ENCODE data around the gene SELENON.

SELENON gene

DNA sequence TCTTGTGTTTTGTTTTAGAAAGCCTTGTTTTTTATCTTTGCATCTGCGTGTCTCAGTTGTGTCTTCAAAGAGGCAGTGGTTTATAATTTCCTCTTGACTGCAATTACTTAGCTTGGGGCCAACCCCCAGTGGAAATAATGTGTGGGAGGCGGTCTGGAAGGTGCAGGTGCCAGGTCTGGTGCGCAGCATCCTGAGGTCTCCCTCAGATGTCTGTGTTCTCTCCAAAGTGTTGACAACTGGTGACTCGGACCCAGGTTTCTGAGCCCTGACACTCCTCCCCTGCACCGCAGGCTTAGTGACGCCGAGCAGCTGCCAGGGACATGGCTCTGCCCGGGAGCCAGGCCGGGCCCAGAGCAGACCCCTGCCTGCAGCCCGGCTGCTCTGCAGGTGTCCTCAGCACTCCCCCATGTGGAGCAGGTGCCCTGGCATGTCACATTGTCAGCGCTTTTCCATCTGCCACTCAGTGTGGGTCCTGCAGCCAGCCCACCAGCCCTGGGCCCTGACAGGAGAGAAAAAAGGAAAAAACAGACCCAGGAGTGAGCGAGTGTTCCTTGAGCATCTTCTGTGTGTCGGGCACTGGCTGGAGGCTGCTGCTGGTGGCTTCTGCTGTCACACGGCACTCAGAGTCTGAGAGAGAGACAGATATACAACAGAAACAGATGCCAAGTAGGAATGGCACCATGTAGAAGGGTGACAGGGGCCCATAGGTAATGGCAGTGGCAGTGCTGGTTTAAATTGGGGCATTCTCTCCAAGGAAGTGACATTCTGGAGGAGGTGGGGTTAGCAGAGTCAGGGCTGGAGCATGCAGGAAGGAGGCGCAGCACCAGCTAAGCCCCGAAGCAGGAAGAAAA is 24.8 kb upstream of the SELENON start:
- Mint-ChIP-seq H3K4me1 (peaks cover 80% of the 10 kb centered on the region), H3K4me3 (peak overlapping the region; percentile 53), H3K27ac (peak overlapping the region; percentile 93), H3K36me3 (peaks cover 58% of the 10 kb centered on the region), H3K27me3 (peaks cover 26% of the 10 kb centered on the region), H3K9me3 (no peaks in the 10 kb centered on the region)
- CTCF ChIA-PET, result interaction anchor here (1.0 to 2.8 kb wide), 6 partner anchors 10 to 166 kb away, joined by 3 to 10 read pairs (median 4); no protein-coding TSS in a partner anchor
- peak; percentile 92 for DNase-seq

DNA sequence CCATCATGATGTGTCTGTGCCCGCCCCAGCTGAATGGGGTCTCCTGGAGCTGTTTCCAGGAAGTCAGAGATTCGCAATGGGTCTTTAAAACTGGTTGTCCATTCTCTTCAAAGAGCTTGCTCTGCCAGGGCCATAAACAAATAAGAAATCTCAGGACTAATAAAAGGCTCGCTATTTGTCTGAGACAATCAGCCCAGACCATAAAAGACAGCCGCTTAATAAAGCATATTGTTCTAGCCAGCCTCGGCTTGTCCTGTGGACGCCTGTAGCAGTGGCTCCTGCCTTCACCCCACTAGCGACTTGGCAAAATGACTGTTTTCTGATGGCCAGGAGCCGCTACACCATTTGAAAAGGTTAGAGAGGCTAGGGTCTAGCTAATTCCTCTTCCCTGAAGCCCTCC is 20.6 kb upstream of the SELENON start:
- Mint-ChIP-seq H3K36me3 (peaks cover 32% of the 10 kb centered on the region), H3K4me1 (peaks cover 40% of the 10 kb centered on the region), H3K9me3 (no peaks in the 10 kb centered on the region), H3K27me3 (peaks cover 5% of the 10 kb centered on the region), H3K4me3 (no peak overlapping the region), H3K27ac (no peak overlapping the region)
- no peak for DNase-seq
- CTCF ChIA-PET, result interaction anchor here (0.9 to 2.1 kb wide), 2 partner anchors 16 to 169 kb away, joined by 3 to 6 read pairs; no protein-coding TSS in a partner anchor

DNA sequence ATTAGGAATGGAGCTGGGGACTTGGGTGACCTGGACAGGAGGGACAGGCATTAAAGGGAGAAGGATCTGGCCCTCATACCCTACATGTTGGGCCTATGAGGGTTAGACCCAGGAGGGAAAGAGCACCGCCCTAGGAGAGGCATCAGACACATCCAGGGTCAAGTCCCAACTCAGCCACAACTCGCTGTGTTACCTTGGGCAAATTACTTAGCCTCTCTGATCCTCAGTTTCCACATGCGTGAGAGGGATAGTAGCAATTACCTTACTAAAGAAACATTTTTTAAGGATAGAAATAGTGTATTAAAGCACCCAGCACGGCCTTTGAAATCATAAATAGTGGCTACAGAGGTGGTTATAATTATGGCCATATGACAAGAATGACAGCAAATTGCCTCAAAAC is 20.1 kb upstream of the SELENON start:
- peaks cover 37% of the 10 kb centered on the region for H3K36me3 Mint-ChIP-seq
- CTCF ChIA-PET, result interaction anchor here (2.1 kb wide), 1 partner anchor 16 kb away, joined by 6 read pairs; no protein-coding TSS in a partner anchor
- peaks cover 35% of the 10 kb centered on the region for H3K4me1 Mint-ChIP-seq
- H3K27ac Mint-ChIP-seq, result no peak overlapping the region
- H3K9me3 Mint-ChIP-seq, result no peaks in the 10 kb centered on the region
- DNase-seq, result no peak
- no peak overlapping the region for H3K4me3 Mint-ChIP-seq
- peaks cover 4% of the 10 kb centered on the region for H3K27me3 Mint-ChIP-seq

DNA sequence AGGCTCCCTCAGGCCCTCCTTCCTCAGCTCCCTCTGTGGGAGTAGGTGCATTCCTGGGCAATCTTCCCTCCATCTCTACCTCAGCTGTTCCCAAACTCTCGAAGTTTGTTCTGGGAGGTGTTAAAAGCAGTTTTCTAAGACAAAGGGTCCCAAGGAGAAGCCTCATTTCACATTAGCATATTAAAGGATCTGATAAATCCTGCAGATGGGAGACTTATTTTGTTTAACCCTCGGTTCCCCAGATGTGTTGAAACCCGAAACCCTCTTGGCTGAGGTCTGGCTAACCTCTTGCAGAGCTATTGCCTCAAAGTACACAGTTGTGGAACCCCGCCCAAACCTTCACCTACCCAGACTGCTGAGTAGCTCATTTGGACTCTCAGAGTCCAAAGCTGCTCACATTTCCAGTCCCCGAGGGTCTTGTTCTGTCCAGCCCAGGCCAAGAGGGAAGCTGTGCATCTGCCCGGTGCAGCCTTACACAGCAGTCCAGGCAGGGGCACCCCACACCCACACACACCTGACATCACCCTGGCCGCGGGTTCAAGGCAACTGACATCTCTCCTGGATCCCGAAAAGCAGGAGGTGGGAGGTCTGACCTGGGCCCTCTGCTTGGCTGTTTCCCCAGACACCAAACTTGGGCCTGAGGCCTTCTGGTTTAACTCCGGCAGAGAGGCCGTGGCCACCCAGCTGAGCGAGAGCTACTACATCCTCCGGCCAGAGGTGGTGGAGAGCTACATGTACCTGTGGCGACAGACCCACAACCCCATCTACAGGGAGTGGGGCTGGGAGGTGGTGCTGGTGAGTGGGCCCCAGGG is 19.5 kb upstream of the SELENON start:
- no peak for DNase-seq
- peaks cover 29% of the 10 kb centered on the region for H3K4me1 Mint-ChIP-seq
- peaks cover 39% of the 10 kb centered on the region for H3K36me3 Mint-ChIP-seq
- no peaks in the 10 kb centered on the region for H3K9me3 Mint-ChIP-seq
- no peaks in the 10 kb centered on the region for H3K27me3 Mint-ChIP-seq
- no peak overlapping the region for H3K27ac Mint-ChIP-seq
- CTCF ChIA-PET, result interaction anchor here (2.1 kb wide), 1 partner anchor 15 kb away, joined by 6 read pairs; no protein-coding TSS in a partner anchor
- no peak overlapping the region for H3K4me3 Mint-ChIP-seq

DNA sequence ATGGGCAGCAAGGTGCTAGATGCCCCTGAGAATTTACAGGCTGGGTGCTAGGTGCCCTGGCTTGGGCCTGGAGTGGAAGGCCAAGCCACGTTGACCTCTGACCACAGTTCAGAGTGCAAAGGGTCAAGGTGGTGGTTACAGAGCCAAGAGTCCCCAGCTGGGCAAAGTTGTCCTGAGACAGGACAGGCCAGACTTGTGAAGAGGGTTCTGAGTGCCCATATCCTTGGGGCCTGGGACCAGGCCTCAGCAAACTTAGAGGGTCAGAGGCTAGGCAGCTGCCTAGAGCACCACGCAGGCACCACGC is 18.9 kb upstream of the SELENON start:
- peaks cover 38% of the 10 kb centered on the region for H3K36me3 Mint-ChIP-seq
- H3K27ac Mint-ChIP-seq, result no peak overlapping the region
- CTCF ChIA-PET, result no interaction called here

DNA sequence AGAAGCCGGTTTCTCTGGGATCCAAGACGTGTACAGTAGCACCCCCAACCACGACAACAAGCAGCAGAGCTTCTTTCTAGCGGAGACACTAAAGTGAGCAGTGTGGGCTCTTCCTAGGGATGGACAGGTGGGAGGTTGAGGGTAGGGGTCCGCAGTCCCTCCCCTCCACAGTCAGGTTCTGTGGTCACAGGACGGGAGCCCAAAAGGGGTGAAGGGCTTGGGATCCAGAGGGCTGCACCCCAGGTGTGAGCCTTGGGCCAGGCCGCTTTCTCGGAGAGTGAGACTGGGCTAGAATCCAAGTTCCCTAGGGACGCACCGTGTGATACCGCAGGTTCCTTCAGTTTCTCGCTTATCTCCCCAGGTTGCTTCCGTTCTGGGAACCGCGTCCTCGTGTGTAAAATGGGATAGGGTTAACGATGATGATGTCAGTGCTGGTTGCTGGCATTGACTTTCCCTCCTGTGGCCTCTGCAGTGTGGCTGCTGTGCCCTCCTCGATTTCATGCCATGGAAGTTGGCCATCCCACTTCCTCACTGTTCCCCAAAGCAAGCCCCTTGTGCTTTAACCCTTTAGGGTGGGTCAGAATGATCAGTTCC is 17.3 kb upstream of the SELENON start:
- H3K4me1 Mint-ChIP-seq, result peaks cover 12% of the 10 kb centered on the region
- H3K27ac Mint-ChIP-seq, result no peak overlapping the region
- peaks cover 38% of the 10 kb centered on the region for H3K36me3 Mint-ChIP-seq
- no peak overlapping the region for H3K4me3 Mint-ChIP-seq
- no peaks in the 10 kb centered on the region for H3K27me3 Mint-ChIP-seq
- CTCF ChIA-PET, result no interaction called here
- no peaks in the 10 kb centered on the region for H3K9me3 Mint-ChIP-seq
- DNase-seq, result no peak

More for the DNA sequence above, 18.9 kb upstream of the SELENON start:
- H3K9me3 Mint-ChIP-seq, result no peaks in the 10 kb centered on the region
- peaks cover 24% of the 10 kb centered on the region for H3K4me1 Mint-ChIP-seq
- no peak overlapping the region for H3K4me3 Mint-ChIP-seq
- DNase-seq, result no peak
- H3K27me3 Mint-ChIP-seq, result no peaks in the 10 kb centered on the region

DNA sequence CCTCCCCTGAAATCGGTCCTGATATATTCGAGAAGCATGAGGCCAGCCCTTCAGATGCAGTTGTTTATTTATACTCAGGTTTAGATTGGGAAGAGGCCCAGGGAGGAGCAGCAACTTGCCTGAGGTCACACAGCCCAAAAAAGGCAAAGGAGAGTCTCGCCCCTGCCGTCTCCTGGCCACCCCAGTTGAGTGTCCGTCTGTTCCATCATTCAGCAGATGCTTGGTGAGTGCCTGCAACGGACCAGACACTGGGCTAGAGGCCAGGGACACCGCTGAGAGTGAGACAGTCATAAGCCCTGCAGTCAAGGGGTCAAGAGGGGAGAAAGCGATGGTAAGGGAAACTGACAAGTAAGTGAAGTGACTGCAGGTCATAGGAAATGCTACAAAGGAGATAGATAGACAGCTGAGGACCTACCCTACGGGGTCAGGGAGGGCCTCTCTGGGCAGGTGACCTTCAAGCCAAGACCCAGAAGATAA is 15.4 kb upstream of the SELENON start:
- H3K27ac Mint-ChIP-seq, result no peak overlapping the region
- peaks cover 30% of the 10 kb centered on the region for H3K36me3 Mint-ChIP-seq
- no peaks in the 10 kb centered on the region for H3K27me3 Mint-ChIP-seq
- peaks cover 2% of the 10 kb centered on the region for H3K4me1 Mint-ChIP-seq
- no peak for DNase-seq
- no peak overlapping the region for H3K4me3 Mint-ChIP-seq
- CTCF ChIA-PET, result no interaction called here
- H3K9me3 Mint-ChIP-seq, result no peaks in the 10 kb centered on the region

DNA sequence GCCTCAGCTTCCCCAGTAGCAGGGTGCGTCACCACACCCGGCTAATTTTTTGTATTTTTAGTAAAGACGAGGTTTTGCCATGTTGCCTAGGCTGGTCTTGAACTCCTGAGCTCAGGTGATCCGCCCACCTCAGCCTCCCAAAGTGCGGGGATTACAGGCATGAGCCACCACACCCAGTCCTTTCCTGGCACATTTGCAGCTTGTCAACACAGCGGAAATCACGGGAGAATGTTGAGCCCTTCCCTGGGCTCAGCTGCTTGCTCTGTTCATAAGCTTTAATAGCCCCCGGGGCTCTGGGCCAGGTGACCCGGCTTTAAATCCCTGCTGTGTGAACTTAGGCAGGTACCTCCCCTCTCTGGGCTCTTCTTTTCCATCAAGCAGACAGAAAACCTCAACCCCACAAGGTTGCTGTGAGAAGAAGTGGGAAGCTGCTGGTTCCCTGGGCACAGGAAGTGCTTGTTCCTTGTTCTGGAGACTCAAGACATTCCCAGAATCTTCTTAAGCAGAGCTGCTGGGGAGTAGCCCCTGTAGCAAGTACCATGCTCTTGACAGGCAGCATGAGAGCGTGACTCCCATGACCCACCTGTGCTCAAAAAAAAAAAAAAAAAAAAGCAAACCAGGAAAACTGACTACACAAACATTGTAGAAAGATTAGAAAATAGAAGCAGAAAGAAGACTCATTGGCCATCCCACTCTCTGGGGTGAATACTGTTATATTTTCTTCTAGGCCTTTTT is 14.5 kb upstream of the SELENON start:
- Mint-ChIP-seq H3K4me1 (peaks cover 2% of the 10 kb centered on the region), H3K9me3 (no peaks in the 10 kb centered on the region), H3K27ac (no peak overlapping the region), H3K27me3 (no peaks in the 10 kb centered on the region), H3K36me3 (peaks cover 33% of the 10 kb centered on the region), H3K4me3 (no peak overlapping the region)
- DNase-seq, result no peak
- CTCF ChIA-PET, result no interaction called here

DNA sequence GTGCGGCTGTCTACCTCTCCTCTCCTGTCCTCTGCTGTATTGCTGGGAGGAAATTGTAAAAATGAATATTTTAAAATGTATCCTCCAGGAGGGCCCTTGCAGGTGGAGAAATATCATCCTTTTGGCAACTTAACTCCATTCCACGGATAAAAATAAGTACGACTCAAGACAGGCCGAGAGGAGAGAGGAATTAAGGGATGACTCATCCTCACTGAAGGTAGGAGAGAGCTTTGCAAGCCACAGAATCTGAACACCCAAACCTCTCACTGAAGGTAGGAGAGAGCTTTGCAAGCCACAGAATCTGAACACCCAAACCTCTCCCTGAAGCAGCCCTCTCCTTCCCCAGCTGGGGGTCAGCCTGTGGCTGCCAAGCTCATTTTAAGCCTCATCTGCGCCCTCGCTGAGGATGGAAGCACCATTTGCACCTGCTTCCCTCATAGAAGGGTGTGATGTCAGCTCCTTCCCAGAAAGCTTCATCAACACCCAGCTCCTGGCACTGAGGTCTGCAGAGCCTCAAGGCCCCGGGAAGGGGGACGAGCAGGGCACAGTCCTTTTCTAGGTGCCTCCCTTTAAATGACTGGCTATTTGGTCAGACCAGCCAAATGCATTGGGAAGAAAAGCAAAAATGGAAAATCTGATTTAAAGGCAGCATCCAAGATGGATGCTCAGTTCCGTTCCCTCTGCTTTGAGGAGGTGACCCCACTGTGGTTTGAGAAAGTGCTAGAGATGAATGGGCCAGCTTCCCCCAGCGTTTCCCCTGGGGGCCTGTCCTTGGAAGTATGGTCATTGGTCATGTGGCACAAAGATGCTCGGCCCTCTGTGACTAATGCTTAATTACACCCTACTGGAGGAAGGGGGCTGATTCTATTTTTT is 12.9 kb upstream of the SELENON start:
- CTCF ChIA-PET, result interaction anchor here (1.1 to 1.6 kb wide), 3 partner anchors 10 to 179 kb away, joined by 3 to 5 read pairs (median 4); no protein-coding TSS in a partner anchor
- no peak overlapping the region for H3K27ac Mint-ChIP-seq
- DNase-seq, result no peak

DNA sequence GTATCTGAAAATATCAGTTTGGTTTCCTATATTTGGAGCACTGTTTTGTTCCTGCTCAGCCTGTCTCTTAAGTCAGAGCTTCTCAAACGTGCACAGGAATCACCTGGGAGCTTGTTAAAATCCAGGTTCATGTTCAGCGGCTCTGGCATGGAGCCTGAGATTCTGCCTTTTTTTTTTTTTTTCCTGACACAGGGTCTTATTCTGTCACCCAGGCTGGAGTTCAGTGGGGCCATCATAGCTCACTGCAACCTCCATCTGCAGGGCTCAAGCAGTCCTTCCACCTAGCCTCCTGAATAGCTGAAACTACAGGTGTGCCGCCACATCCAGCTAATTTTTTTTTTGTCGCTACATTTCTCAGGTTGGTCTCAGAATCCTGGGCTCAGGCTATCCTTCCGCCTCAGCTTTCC is 12.2 kb upstream of the SELENON start:
- Mint-ChIP-seq H3K4me1 (peaks cover 2% of the 10 kb centered on the region), H3K27ac (no peak overlapping the region), H3K4me3 (no peak overlapping the region), H3K36me3 (peaks cover 33% of the 10 kb centered on the region), H3K9me3 (no peaks in the 10 kb centered on the region), H3K27me3 (peaks cover 3% of the 10 kb centered on the region)
- CTCF ChIA-PET, result interaction anchor here (1.1 to 1.6 kb wide), 3 partner anchors 10 to 179 kb away, joined by 3 to 5 read pairs (median 4); no protein-coding TSS in a partner anchor
- DNase-seq, result no peak

More for the DNA sequence above, 12.9 kb upstream of the SELENON start:
- peaks cover 35% of the 10 kb centered on the region for H3K36me3 Mint-ChIP-seq
- H3K9me3 Mint-ChIP-seq, result no peaks in the 10 kb centered on the region
- H3K27me3 Mint-ChIP-seq, result peaks cover 3% of the 10 kb centered on the region
- no peak overlapping the region for H3K4me3 Mint-ChIP-seq
- peaks cover 2% of the 10 kb centered on the region for H3K4me1 Mint-ChIP-seq

DNA sequence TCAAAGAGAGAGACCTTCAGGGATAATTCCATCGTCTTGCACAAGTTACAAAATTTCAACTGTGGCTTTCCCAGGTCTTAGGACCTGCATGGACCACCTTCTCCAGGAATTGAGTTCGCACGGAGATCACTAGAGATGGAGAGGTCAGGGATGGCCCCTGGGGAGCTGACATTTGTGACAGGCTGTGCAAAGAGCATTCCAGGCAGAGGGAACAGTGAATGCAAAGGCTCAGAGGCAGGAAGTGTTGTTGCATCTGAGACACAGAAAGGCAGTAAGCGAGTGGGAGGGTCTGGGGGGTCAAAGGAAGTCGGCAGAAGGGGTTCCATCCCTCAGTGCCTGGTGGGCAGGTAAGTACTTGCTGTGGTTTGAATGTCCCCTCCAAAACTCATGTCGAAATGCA is 9.5 kb upstream of the SELENON start:
- CTCF ChIA-PET, result interaction anchor here (2.3 kb wide), 1 partner anchor 172 kb away, joined by 11 read pairs; no protein-coding TSS in a partner anchor
- Mint-ChIP-seq H3K27me3 (peaks cover 3% of the 10 kb centered on the region), H3K27ac (no peak overlapping the region), H3K9me3 (no peaks in the 10 kb centered on the region), H3K4me1 (peaks cover 13% of the 10 kb centered on the region), H3K36me3 (peaks cover 17% of the 10 kb centered on the region), H3K4me3 (no peak overlapping the region)
- DNase-seq, result no peak

DNA sequence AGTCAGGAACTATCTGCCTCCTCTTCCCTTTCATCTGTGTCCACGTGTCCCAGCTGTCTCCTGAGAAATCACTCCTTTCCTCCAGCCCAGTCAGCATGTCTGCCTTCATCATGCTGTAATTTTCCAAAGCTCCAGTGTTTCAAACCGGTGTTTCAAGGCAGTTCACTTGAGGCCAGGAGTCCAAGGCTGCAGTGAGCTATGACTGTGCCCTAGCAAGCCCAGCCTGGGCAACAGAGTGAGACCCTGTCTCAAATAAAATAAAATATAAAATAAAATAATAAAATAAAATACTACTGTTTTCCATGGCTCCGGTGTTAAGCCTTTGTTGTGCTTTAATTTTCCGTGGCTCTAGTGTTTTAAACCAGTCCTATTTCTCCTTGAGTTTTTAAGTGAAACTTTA is 7.9 kb upstream of the SELENON start:
- CTCF ChIA-PET, result interaction anchor here (2.3 to 8.8 kb wide), 2 partner anchors 174 to 182 kb away, joined by 11 to 84 read pairs; no protein-coding TSS in a partner anchor
- peaks cover 15% of the 10 kb centered on the region for H3K36me3 Mint-ChIP-seq
- H3K27ac Mint-ChIP-seq, result no peak overlapping the region
- no peaks in the 10 kb centered on the region for H3K9me3 Mint-ChIP-seq
- H3K27me3 Mint-ChIP-seq, result peaks cover 7% of the 10 kb centered on the region
- DNase-seq, result no peak
- H3K4me1 Mint-ChIP-seq, result peaks cover 28% of the 10 kb centered on the region
- H3K4me3 Mint-ChIP-seq, result no peak overlapping the region
